OCI-LY1 (cell line): ENCODE measurements around the gene SMARCAL1.

ENCODE experiments used
- H2AFZ ChIP-seq: fragments of 200-600 bp; sonication (generic), shearing (Covaris generic); 2 replicates; pipeline ENCODE4 v1.6.0; 2014; ENCODE audit warnings: antibody characterized with exemption, mild to moderate bottlenecking, low read length
- H3F3A ChIP-seq: fragments of 200-600 bp; sonication (generic), shearing (Covaris generic); 2 replicates; pipeline ENCODE4 v1.6.0; 2014; ENCODE audit warnings: mild to moderate bottlenecking, antibody characterized with exemption, low read length, moderate library complexity; ENCODE audit not compliant: insufficient read depth
- H3K27ac ChIP-seq: fragments of 200-600 bp; sonication (generic); 2 replicates; pipeline ENCODE4 v1.5.1; 2014; ENCODE audit warnings: low read length, mixed run types, mild to moderate bottlenecking, low read depth; ENCODE audit not compliant: poor library complexity, severe bottlenecking
- H3K27me3 ChIP-seq: fragments of 200-600 bp; sonication (generic); 2 replicates; pipeline ENCODE4 v1.6.0; 2014; ENCODE audit warnings: antibody characterized with exemption, mild to moderate bottlenecking, low read length, moderate library complexity; ENCODE audit not compliant: insufficient read depth
- H3K36me3 ChIP-seq: fragments of 200-600 bp; sonication (generic); 2 replicates; pipeline ENCODE4 v1.6.1; 2014; ENCODE audit warnings: mild to moderate bottlenecking, antibody characterized with exemption, low read length, moderate library complexity, mixed read lengths; ENCODE audit not compliant: insufficient read depth
- H3K4me1 ChIP-seq: fragments of 200-600 bp; sonication (generic); 2 replicates; pipeline ENCODE4 v1.5.1; 2014; ENCODE audit warnings: mild to moderate bottlenecking, low read length, moderate library complexity; ENCODE audit not compliant: insufficient read depth, severe bottlenecking
- H3K4me2 ChIP-seq: fragments of 200-600 bp; sonication (generic), shearing (Covaris generic); 2 replicates; pipeline ENCODE4 v1.6.1; 2014; ENCODE audit warnings: low read length
- H3K4me3 ChIP-seq: fragments of 200-600 bp; sonication (generic); 2 replicates; pipeline ENCODE4 v1.5.1; 2014; ENCODE audit warnings: low read length, low read depth, mild to moderate bottlenecking, mixed read lengths; ENCODE audit not compliant: poor library complexity, severe bottlenecking
- H3K79me2 ChIP-seq: fragments of 200-600 bp; shearing (Covaris generic); 2 replicates; pipeline ENCODE4 v1.6.1; 2016; ENCODE audit warnings: mixed run types, low read length, mixed read lengths; ENCODE audit not compliant: insufficient read depth
- H3K9ac ChIP-seq: fragments of 200-600 bp; sonication (generic), shearing (Covaris generic); 2 replicates; pipeline ENCODE4 v1.6.1; 2014; ENCODE audit warnings: mild to moderate bottlenecking, low read length, mixed read lengths
- H3K9me2 ChIP-seq: fragments of 200-600 bp; sonication (generic), shearing (Covaris generic); 2 replicates; pipeline ENCODE4 v1.6.1; 2014; ENCODE audit warnings: low read depth, mild to moderate bottlenecking, low read length, mixed read lengths
- H3K9me3 ChIP-seq: fragments of 200-600 bp; shearing (Covaris generic); 2 replicates; pipeline ENCODE4 v1.6.1; 2014; ENCODE audit warnings: low read length, mixed read lengths
- H4K20me1 ChIP-seq: fragments of 200-600 bp; sonication (generic), shearing (Covaris generic); 2 replicates; pipeline ENCODE4 v1.6.0; 2016; ENCODE audit warnings: mild to moderate bottlenecking, low read length; ENCODE audit not compliant: insufficient read depth
- EZH2 ChIP-seq: fragments of 200-600 bp; sonication (generic), shearing (Covaris generic); IDR thresholded peaks from 2 replicates; pipeline ENCODE4 v1.8.0; 2017; ENCODE audit warnings: borderline replicate concordance, mixed run types, mild to moderate bottlenecking, antibody characterized with exemption, low read length, moderate library complexity, mixed read lengths
- TF ChIP-seq, protein P1 (sequence below): fragments of 200-600 bp; sonication (generic), shearing (Covaris generic); IDR thresholded peaks from 2 replicates; pipeline ENCODE4 v1.5.1; 2017; ENCODE audit warnings: mild to moderate bottlenecking, antibody characterized with exemption, low read length, moderate library complexity, mixed read lengths

Gene SMARCAL1

DNA sequence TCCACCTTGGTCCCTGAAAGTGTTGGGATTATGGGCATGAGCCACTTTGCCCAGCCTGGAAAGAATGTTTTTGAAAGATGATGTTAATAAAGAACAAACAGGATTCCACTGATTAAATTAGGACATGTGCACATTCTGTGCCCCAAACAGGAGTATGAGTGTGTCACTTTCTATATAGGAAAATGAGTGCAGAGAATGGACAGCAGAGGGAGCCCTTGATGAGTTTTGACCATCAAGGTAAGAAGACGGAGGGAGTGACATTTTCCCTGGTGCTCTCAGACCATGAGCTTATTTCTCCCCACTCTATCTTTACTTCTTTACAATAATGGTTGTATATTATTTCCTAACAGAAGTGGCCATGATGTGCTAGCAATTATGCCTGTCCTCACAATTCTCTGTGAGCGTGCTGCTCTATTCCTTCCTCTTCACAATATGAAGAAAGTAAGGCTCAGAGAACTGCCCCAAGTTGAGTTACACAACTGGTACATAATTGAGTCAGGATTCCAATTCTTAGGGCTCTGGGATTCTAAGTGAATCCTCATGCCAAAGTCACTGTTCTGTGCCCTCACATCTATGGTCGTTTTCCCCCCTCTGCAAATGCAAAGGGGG, 107.0 kb downstream of the SMARCAL1 start:
- no peaks in the 10 kb centered on the region for H3K27me3 ChIP-seq
- no peaks in the 10 kb centered on the region for H3K4me1 ChIP-seq
- TF ChIP-seq, protein P1, sequence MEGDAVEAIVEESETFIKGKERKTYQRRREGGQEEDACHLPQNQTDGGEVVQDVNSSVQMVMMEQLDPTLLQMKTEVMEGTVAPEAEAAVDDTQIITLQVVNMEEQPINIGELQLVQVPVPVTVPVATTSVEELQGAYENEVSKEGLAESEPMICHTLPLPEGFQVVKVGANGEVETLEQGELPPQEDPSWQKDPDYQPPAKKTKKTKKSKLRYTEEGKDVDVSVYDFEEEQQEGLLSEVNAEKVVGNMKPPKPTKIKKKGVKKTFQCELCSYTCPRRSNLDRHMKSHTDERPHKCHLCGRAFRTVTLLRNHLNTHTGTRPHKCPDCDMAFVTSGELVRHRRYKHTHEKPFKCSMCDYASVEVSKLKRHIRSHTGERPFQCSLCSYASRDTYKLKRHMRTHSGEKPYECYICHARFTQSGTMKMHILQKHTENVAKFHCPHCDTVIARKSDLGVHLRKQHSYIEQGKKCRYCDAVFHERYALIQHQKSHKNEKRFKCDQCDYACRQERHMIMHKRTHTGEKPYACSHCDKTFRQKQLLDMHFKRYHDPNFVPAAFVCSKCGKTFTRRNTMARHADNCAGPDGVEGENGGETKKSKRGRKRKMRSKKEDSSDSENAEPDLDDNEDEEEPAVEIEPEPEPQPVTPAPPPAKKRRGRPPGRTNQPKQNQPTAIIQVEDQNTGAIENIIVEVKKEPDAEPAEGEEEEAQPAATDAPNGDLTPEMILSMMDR: peak; percentile 71
- no peak for TF ChIP-seq EZH2
- H3K4me3 ChIP-seq: no peak overlapping the region
- H3K27ac ChIP-seq: no peak overlapping the region
- H3K4me2 ChIP-seq: no peak overlapping the region
- no peak overlapping the region for H2AFZ ChIP-seq
- no peaks in the 10 kb centered on the region for H3K9me2 ChIP-seq
- no peaks in the 10 kb centered on the region for H3K36me3 ChIP-seq
- H3K79me2 ChIP-seq: no peaks in the 10 kb centered on the region
- H4K20me1 ChIP-seq: no peaks in the 10 kb centered on the region
- no peaks in the 10 kb centered on the region for H3F3A ChIP-seq
- H3K9me3 ChIP-seq: no peaks in the 10 kb centered on the region
- no peak overlapping the region for H3K9ac ChIP-seq

DNA sequence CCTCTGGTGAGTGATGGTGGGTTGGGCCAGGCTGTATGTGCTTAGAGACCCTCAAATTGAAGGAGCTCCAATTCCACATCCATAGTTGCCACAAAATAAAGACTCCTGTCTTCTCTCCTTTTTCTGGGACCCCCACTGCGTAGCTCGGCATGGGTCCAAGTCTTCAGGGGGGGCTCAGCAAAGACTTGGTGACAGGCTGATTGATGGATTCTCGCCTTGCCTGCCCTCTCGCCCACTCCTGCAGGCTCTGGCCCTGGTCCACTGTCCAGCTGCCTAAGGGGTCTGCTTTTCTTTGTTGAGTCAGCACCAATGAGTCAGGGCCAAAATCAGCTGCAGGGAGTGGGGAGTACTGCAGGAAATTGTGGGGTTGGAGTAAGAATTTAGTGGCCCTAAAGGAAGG, 107.8 kb downstream of the SMARCAL1 start:
- Histone ChIP-seq H3K9ac (no peak overlapping the region), H3K4me3 (no peak overlapping the region), H2AFZ (no peak overlapping the region), H3K4me2 (no peak overlapping the region), H3K9me2 (no peaks in the 10 kb centered on the region), H3K9me3 (no peaks in the 10 kb centered on the region), H3K27me3 (no peaks in the 10 kb centered on the region), H3K4me1 (no peaks in the 10 kb centered on the region), H3K79me2 (no peaks in the 10 kb centered on the region), H4K20me1 (no peaks in the 10 kb centered on the region), H3F3A (no peaks in the 10 kb centered on the region), H3K36me3 (no peaks in the 10 kb centered on the region), H3K27ac (no peak overlapping the region)
- TF ChIP-seq, protein P1: no peak
- no peak for TF ChIP-seq EZH2

DNA sequence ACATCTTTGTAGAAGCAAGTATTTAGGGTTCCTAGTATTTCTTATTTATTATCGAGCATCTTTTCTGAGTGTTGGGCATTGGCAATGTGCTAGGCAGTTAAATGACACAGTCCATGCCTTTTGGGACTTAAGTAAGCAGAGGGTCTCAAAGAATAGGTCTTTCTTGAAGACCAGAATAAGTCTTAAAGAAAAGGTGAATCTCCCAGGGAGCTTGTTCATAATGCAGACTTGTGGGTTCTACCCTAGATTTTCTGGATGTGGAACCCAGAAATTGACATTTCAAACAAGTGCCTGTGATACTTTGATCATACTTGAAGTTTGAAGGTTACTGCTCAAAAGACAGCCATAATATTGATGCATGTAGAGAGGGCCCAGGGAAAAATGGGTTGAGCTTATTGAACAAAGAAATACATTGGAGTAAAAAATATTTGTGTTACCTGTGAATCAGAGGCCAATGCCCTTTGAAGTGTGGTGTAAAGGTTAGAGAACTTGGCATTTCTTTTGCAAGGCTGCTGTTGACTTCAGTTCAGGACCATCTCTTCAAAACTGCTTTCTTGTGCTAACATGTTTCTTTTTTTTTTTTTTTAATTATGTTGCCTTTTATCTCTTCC, 110.7 kb downstream of the SMARCAL1 start:
- no peaks in the 10 kb centered on the region for H3K9me2 ChIP-seq
- no peaks in the 10 kb centered on the region for H3K4me1 ChIP-seq
- H4K20me1 ChIP-seq: no peaks in the 10 kb centered on the region
- no peak overlapping the region for H2AFZ ChIP-seq
- H3K36me3 ChIP-seq: no peaks in the 10 kb centered on the region
- no peak overlapping the region for H3K4me2 ChIP-seq
- no peaks in the 10 kb centered on the region for H3K27me3 ChIP-seq
- no peaks in the 10 kb centered on the region for H3K79me2 ChIP-seq
- no peaks in the 10 kb centered on the region for H3F3A ChIP-seq
- H3K9me3 ChIP-seq: no peaks in the 10 kb centered on the region
- no peak overlapping the region for H3K27ac ChIP-seq
- TF ChIP-seq, protein P1: no peak
- TF ChIP-seq EZH2: no peak
- H3K4me3 ChIP-seq: no peak overlapping the region
- no peak overlapping the region for H3K9ac ChIP-seq
